ENCODE measurements around the gene SATL1. TPM values are rescaled to one million over a fixed set of nuclear protein-coding genes. Genes with fewer than 3 reads are reported as not detected.

The SATL1 gene
- total RNA-seq, 4 donors from 2014 or later = not detected

DNA sequence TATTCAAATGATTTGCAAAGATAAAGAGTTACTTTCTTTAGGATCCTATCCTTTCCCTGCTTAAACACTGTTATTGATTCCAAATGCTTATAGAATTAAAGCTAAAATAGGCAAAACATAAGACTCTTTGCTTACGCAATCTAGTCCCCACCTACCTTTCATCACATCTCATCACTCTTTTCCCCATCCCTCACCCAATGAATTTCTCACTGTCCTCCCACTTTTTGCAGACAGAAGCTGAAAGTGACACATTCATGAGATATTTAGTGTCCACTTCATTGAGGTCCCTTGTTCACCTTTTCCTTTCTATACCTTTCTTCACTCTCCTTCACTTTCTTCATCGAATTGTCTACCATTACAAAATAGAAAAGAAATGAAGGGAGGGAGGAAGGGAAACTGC, 424 bp downstream of the SATL1 start:
- Histone ChIP-seq H3K36me3 (no peaks in the 10 kb centered on the region), H3K4me3 (peak overlapping the region in 1 of 2 donors; percentile 57), H3K4me1 (no peaks in the 10 kb centered on the region), H3K27me3 (no peaks in the 10 kb centered on the region), H3K9me3 (no peaks in the 10 kb centered on the region), H3K27ac (no peak overlapping the region)
- ATAC-seq = no peak
- no peak for TF ChIP-seq POLR2A (IDR thresholded peaks at IDR 0.05)
- no peak for TF ChIP-seq EP300 (IDR thresholded peaks at IDR 0.05)
- no peak for TF ChIP-seq CTCF (IDR thresholded peaks at IDR 0.05)
- no peak for TF ChIP-seq POLR2AphosphoS5 (IDR thresholded peaks at IDR 0.05)
- WGBS, 2 donors (ENCODE audit: low coverage in 1 of 2) = 25 to 51% methylated on average over 2 of the region's 2 CpGs

- Histone ChIP-seq H3K36me3 (no peaks in the 10 kb centered on the region), H3K27me3 (no peaks in the 10 kb centered on the region), H3K9me3 (no peaks in the 10 kb centered on the region), H3K4me1 (no peaks in the 10 kb centered on the region), H3K4me3 (no peak overlapping the region), H3K27ac (no peak overlapping the region)
- no peak for TF ChIP-seq EP300 (IDR thresholded peaks at IDR 0.05)
- no peak for TF ChIP-seq POLR2A (IDR thresholded peaks at IDR 0.05)
- TF ChIP-seq CTCF (IDR thresholded peaks at IDR 0.05) = no peak
- no peak for TF ChIP-seq POLR2AphosphoS5 (IDR thresholded peaks at IDR 0.05)
- no peak for ATAC-seq
- 50 to 66% methylated on average over 2 of the region's 2 CpGs for WGBS, 2 donors (ENCODE audit: low coverage in 1 of 2)
Observed at GRCh38 chrX:85223359-85223758, 20.2 kb downstream of the SATL1 start.

DNA sequence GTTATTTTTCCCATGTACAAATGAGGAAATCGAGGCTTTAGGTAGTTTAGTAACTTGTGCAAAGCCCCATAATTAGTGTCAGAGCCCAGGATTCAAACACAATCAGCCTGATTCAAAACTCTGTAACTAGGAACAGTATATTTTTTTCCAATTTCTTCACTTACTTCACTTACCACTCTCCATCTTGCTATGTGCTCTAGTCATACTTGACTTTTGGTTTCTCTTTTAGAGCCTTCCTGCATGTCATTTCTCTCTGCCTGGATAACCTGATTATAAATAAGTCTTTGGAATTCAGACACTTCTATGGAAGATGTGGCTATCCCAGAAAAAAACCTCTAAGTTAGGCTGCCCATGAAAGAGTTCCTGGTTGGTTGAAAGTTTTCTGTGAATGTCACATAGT, 22.2 kb downstream of the SATL1 start:
- 23 to 86% methylated on average over 1 of the region's 1 CpG for WGBS, 2 donors (ENCODE audit: low coverage in 1 of 2)
- ATAC-seq = no peak
- Histone ChIP-seq H3K27me3 (no peaks in the 10 kb centered on the region), H3K27ac (no peak overlapping the region), H3K9me3 (no peaks in the 10 kb centered on the region), H3K36me3 (no peaks in the 10 kb centered on the region), H3K4me1 (no peaks in the 10 kb centered on the region), H3K4me3 (no peak overlapping the region)
- TF ChIP-seq CTCF (IDR thresholded peaks at IDR 0.05) = no peak
- TF ChIP-seq EP300 (IDR thresholded peaks at IDR 0.05) = no peak

DNA sequence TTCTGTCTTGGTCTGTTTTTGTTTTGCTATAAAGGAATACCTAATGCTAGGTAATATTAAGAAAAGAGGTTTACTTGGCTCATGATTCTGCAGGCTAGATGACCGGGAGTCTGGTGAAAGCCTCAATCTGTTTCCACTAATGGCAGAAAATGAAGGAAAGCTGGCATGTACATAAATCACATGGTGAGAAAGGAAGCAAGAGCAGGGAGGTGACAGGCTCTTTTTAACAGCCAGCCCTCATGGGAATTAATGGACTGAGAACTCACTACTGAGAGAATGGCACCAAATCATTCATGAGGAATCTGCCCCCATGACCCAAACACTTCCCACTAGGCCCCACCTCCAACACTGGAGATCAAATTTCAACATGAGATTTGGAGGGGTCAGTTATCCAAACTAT, 27.6 kb downstream of the SATL1 start:
- Histone ChIP-seq H3K36me3 (no peaks in the 10 kb centered on the region), H3K9me3 (no peaks in the 10 kb centered on the region), H3K4me1 (no peaks in the 10 kb centered on the region), H3K27ac (no peak overlapping the region), H3K27me3 (no peaks in the 10 kb centered on the region), H3K4me3 (no peak overlapping the region)
- WGBS, 2 donors (ENCODE audit: low coverage in 1 of 2) = 60% methylated on average over 1 of the region's 1 CpG
- no peak for ATAC-seq
- TF ChIP-seq CTCF (IDR thresholded peaks at IDR 0.05) = no peak
- TF ChIP-seq EP300 (IDR thresholded peaks at IDR 0.05) = no peak
- no peak for TF ChIP-seq POLR2AphosphoS5 (IDR thresholded peaks at IDR 0.05)
- no peak for TF ChIP-seq POLR2A (IDR thresholded peaks at IDR 0.05)

- H3K27ac ChIP-seq = no peak overlapping the region
- no peak overlapping the region for H3K4me3 ChIP-seq
- WGBS, 2 donors (ENCODE audit: low coverage in 1 of 2) = 65 to 77% methylated on average over 2 to 3 of the region's 3 CpGs
- TF ChIP-seq POLR2AphosphoS5 (IDR thresholded peaks at IDR 0.05) (no peak), POLR2A (IDR thresholded peaks at IDR 0.05) (no peak), CTCF (IDR thresholded peaks at IDR 0.05) (no peak)
- H3K4me1 ChIP-seq = no peaks in the 10 kb centered on the region
- no peaks in the 10 kb centered on the region for H3K36me3 ChIP-seq
- no peaks in the 10 kb centered on the region for H3K9me3 ChIP-seq
- no peak for ATAC-seq
- no peaks in the 10 kb centered on the region for H3K27me3 ChIP-seq
Observed at GRCh38 chrX:85213792-85214530, 29.6 kb downstream of the SATL1 start.

Data from gastroesophageal sphincter (tissue), 4 donors.